Activated CD4-positive, alpha-beta T cell treated with anti-CD3 and anti-CD28 coated beads for 48 hours (primary cell): ENCODE measurements around the gene MCL1.
"Not testable (repeated sequence)": the region's sequence is repeated elsewhere in the genome, so short reads cannot be mapped to it uniquely, and the experiment has no call there.

ENCODE experiments used
- DNase-seq: peaks from one replicate; pipeline ENCODE4 v3.0.0-alpha.2; 2020

Gene MCL1

DNA sequence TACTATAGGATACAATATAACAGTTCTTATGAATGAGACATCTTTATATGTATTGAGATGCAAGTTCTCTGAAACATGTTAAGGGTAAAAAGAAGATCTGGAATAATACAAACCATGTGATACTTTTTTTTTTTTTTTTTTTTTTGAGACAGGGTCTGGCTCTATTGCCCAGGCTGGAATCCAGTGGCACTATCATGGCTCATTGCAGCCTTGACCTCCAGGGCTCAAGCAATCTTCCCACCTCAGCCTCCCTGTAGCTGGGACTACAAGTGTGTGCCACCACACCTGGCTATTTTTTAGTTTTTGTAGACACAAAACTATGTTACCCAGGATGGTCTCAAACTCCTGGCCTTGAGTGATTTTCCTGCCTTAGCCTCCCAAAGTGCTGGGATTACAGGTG, 22.1 kb upstream of the MCL1 start:
- DNase-seq, result no peak

DNA sequence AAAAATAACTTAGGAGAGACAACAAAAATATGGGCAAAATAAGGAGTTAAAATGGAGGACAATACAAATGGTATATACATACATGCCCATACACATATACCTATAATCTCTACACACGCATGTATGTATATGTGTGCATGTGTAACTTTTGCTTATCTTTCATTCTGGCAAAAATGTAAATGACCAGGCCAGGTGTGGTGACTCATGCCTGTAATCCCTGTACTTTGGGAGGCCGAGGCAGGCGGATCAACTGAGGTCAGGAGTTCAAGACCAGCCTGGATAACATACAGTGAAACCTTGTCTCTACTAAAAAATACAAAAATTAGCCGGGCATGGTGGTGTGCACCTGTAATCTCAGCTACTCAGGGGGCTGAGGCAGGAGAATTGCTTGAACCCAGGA, 18.9 kb upstream of the MCL1 start:
- DNase-seq, result not testable (repeated sequence)

DNA sequence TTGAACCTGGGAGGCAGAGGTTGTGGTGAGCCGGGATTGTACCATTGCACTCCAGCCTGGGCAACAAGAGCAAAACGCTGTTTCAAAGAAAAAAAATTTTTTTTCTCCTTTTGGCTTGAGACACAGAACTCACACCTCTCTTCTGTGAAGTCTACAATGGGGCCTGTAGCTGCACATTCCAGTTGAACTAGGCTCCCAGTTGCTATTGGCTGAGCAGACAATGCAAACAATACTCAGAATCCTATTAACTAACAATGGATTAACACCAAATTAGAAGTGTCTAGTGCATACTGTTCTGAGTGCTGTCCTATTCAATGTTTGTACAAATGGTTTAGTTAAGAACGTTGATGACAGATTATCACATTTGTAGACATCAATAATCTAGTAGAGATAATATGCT, 17.6 kb upstream of the MCL1 start:
- no peak for DNase-seq

- DNase-seq, result no peak
Measured at GRCh38 chr1:150596095-150596892, 16.9 kb upstream of the MCL1 start.

DNA sequence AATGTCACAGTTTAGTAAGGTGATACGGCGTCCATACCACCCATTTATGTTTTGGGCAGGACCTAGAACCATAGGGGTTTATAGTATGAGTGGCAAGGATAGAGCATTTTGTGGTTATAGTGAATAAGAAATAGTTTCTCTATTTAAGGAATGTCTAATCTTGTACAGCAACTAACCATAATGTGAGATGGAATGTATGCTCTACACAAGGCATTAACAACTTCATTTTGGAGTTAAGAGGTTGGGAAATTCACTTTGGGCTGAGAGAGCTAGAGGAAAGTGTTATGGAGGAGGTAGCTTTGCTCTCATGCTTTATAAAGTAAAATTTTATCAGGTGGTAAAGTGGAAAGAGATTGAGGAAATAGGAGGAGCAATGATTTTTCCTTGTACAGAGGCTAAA, 3.0 kb upstream of the MCL1 start:
- DNase-seq, result no peak

- DNase-seq, result not testable (repeated sequence)
Measured at GRCh38 chr1:150581962-150582361, 2.6 kb upstream of the MCL1 start.

DNA sequence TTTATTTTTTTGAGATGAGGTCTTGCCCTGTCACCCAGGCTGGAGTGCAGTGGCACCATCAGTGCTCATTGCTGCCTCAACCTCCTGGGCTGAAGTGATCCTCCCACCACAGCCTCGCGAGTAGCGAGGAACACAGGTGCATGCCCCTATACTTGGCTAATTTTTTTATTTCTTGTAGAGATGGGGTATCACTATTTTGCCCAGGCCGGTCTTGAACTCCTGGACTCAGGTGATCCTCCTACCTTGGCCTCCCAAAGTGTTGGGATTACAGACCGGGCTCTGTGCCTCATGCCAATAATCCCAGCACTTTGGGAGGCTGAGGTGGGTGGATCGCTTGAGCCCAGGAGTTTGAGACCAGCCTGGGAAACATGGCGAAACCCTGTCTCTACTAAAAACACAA, 2.0 kb upstream of the MCL1 start:
- not testable (repeated sequence) for DNase-seq

GRCh38 chr1:150580966-150581365, 1.6 kb upstream of the MCL1 start:
- DNase-seq, result not testable (repeated sequence)

DNA sequence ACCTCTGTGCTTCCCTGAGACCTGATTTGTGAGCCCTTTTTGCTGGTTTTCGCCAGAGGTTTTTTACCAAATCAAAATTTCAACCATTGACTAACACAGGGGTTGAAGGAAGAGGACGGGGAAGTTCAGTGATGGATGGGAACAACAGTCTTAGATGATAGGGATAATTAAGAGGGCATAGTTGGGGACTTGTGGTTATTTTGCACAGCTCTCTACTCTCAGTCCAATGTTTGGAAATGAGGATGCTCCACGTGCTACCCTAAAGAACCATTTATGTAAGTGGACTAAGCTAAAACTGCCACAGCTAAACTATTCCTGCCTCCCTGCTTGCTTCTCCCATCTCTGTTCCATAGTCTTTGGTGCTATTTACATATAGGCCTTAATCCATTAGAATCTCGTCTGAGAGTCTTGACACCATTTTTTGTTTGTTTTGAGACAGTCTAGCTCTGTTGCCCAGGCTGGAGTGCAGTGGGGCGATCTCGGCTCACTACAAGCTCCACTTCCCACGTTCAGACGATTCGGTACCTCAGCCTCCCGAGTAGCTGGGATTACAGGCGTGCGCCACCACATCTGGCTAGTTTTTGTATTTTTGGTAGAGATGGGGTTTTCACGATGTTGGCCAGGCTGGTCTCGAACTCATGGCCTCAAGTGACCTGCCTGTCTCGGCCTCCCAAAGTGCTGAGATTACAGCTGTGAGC, 684 bp upstream of the MCL1 start:
- no peak for DNase-seq

DNA sequence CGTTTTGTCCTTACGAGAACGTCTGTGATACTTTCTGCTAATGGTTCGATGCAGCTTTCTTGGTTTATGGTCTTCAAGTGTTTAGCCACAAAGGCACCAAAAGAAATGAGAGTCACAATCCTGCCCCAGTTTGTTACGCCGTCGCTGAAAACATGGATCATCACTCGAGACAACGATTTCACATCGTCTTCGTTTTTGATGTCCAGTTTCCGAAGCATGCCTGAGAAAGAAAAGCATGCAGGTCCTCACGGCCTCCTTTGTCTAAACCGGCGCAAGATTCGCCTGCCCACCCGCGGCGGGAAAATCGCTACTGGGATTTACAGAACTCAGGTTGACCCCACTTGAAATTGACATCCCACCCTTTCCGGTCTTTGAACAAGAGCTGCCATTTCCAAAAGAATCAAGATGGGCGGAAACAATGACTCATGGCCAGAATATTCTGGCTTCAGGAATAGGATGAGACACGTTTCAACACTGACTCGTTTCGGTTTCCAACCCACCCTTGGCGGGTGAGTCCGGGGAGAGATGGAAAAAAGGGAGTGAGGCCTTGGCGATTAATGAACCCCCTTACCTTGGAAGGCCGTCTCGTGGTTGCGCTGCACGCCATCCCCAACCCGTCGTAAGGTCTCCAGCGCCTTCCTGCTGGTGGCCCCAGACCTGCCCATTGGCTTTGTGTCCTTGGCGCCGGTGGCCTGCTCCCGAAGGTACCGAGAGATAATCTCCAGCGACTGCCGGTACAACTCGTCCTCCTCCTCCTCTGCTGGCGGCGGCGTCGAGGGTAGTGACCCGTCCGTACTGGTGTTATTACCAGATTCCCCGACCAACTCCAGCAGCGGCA, 919 bp downstream of the MCL1 start:
- DNase-seq, result peak; percentile 73

GRCh38 chr1:150577557-150578271, 1.7 kb downstream of the MCL1 start:
- DNase-seq, result no peak

DNA sequence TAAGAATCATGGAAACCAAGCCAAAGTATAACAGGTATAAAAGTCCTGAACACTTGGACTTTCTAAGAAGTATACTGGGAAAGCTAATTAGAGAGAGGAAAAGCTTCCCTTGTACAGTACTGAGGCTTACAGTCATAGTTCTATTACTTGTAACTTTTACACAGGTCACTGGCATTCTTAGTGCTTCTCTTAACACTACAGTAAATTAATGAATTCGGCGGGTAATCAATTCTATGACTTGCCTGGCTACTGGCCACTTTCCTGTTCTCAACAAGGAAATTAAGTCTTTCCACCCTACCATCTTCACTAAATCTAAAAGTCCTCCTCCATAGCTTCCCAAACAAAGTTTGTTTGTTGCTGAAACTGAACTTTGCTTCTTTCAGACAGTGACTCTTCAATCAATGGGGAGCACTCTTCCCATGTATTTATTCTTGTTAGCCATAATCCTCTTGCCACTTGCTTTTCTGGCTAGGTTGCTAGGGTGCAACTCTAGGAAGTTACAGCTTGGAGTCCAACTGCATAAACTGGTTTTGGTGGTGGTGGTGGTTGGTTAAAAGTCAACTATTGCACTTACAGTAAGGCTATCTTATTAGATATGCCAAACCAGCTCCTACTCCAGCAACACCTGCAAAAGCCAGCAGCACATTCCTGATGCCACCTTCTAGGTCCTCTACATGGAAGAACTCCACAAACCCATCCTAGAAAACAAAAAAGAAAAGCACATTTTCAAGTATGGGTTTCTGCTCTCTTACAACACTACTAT, 2.4 kb downstream of the MCL1 start:
- no peak for DNase-seq

DNA sequence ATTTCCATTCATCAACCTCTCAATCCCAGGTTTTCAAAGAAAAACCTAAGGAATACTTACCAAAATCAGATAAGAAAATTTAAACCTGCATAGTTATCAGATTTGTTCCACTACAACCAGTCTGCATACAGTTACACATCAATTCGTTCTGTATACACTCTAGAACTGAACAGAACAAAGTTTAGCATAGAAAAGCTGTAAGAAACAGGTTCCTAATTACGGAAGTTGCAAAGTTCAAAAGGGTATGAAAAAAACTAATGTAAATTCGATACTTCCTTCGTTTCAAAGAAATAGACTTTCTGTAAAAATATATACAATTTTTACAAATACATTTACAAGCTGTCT, 3.1 kb downstream of the MCL1 start:
- DNase-seq, result no peak

DNA sequence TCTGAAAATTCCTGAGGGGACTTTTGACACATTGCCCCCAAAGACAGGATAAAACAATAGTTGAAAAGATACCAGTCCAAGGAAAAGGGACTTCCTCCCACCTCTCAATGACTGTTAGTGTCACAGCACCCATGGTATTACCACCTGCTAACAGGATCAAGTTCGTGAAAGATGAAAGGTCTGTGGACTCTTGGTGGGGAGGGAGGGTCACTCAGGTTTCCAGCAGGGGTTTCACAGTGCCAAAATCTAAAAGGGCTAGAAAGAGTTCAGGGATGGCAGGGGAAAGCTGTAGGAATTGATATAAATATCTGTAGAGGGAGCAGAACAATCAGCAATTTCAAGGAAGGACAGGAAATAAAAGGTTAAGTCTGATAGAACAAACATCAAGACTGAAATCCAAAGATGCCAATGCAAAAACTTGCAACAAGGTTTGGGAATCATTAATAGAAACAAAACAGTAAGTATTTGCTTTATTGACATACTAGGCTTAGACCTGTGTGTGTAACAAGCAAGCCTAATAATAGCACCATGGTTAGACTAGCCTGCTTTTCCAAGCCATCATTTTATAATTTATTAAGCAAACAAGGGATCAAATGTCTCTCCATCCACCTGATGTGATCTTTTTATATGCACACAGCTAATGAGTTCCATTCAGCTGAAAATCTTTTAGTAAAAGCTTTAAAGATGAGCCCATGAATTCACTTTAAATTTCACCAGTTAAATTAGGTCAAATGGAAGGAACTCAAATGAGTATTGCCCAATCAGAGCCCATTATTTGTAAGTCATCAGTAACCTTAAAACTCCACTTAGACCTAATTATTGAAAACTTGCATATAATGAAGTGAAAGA, 3.7 kb downstream of the MCL1 start:
- DNase-seq, result no peak

DNA sequence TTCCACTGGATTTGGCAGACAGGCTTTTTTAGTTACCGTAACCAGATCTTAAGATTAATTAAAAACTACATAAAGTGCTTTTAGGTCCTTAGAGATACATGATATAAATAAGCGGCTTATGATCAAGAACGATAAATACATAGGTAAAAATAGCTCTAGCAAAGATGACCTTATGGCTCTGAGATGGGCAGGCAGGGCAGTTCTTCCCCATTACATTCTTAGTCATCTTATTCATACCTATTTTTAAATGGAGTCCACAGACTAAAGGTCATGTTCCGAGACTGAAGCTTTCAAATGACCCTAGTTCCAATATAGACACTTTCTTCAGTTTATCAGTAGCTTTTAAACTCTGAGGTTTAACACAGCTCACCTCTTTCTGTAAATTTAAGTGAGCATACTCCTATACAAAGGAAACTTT, 4.3 kb downstream of the MCL1 start:
- no peak for DNase-seq

GRCh38 chr1:150574260-150575071, 4.9 kb downstream of the MCL1 start:
- no peak for DNase-seq

DNA sequence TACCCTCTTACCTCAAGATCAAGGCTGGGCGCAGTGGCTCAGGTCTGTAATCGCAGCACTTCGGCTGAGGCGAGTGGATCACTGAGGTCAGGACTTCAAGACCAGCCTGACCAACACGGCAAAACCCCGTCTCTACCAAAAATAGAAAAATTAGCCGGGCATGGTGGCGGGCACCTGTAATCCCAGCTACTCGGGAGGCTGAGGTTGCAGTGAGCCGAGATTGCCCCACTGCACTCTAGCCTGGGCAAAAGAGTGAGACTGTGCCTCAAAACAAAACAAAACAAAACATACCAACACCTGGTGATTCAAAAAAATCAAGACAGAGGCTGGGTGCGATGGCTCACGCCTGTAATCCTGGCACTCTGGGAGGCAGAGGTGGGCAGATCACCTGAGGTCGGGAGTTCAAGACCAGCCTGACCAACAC, 5.8 kb downstream of the MCL1 start:
- DNase-seq, result peak; percentile 53

DNA sequence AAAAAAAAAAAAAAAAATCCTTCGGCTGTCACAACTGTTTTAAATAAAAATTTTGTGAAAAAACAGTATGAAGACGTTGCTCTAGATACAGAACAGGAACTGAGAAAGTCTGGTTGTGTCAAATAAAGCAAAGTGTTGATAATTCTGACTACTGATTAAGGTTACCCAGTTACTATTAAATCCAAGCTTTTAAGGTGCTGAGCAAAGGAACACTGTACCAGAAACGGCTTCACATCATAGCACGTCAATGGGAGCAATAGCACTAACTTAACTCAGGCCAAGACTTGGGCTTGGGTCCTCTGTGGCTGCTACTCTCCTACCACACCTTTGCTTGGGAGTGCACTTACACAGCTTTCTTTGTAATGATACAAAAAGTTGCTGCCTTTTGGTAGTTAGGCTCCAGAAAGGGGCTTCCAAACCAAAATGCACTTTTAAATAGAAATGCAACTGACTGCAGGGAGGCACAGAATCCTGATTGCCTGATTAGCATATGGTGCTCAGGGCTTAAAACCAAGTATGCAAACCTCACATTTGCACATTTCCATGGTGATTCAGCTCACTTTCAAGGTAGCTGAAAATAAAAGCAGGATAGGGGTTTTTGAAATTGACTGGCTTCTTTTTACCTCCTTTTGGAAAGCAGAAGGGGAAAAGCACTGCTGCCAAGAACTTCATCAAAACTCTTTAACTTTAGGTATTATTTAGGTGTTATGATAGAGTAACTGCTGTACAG, 6.3 kb downstream of the MCL1 start:
- DNase-seq, result no peak

DNA sequence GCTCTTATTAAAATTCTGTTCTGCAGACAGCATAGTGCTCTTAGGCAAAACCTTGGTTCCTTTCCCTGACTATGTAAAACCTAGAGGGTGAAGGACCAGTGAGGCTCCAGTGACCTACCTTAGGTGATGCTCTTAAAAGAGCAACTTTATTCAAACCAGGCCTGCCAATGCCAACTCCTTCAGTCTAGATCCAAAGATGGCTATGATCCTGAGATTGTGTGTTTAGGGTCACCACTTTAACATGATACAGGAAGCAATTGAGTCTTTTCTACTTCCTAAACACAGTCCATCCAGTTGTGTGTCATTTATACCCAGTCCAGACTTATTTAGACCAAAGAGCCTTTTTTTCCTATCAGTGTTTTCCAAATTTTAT, 10.8 kb downstream of the MCL1 start:
- no peak for DNase-seq
